A549 treated with Hydrocortisone at 1 μM for 4 hours (cell line): ENCODE results near the gene JAG1. TPM values are rescaled to one million over a fixed set of nuclear protein-coding genes. Genes with fewer than 3 reads are reported as not detected.

Experiments
- total RNA-seq: library from RNA; stranded (reverse); fragments of 200-300 nt; extraction: Qiagen RNA extraction; gene quantifications from 5 replicates; pipeline ENCODE4 v1.2.3, GENCODE V29; 2022

JAG1 gene
- 30.5 to 49.6 TPM (median 37.5 TPM) in 5 replicates for total RNA-seq

DNA sequence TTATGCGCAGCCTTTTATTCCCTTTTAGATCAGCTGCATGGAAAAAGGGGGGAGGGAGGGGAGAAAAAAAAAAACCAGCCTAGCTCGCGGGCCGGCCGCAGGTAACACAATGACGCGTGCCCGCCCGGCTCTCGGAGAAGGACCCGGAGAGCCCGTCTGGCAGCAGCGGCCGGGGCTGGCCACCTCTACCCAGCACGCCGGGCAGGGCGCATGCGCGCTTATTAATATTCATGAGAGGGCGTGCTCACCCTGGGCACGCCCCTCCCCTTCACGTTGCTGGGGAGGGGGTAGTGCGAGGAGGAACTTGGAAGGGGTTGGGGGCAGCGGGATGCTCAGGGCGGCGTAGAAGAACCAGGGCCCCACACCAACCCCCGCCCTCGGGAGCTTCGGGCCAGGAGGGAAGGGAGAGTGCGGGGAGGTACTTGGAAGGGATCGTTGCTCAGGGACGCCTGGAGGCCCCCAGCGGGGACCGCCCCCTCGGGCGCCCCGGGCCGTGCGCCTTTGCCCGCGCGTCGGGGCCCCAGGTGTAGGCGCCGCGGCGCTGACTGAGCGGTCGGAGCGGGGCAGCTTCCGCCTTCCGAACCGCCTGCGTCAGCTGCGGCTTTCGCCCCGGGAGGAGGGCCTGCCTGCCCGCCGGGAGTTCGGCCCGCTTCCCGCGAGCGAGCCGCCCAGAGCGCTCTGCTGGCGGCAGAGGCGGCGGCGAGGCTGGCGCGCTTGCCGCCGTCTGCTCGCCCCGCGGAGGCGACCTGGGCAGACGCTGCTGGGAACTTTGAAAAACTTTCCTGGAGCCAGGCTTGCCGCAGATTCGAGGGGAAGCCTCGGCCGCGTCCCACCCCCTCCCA, at the start of gene JAG1:
Gene JAG1 (minus strand): TSS at position 158 of the 842 bp plus-strand sequence. CDS start 469 bp downstream, outside the sequence.

Other genes with a start within 250 kb of the JAG1 start
- gene MKKS, start 239.8 kb downstream of the JAG1 start, total RNA-seq = 16.6 to 19.9 TPM (median 18.2 TPM) in 5 replicates
- 2.1 to 3.3 TPM (median 2.6 TPM) in 5 replicates for gene SLX4IP, start 238.7 kb downstream of the JAG1 start, total RNA-seq